B cell (primary cell): ENCODE measurements around the gene INF2.

Experiments
- EZH2 ChIP-seq: IDR thresholded peaks from 2 replicates; pipeline ENCODE4 v1.6.1; 2012; ENCODE audit warnings: borderline replicate concordance, low read depth, mild to moderate bottlenecking, moderate library complexity, low read length; ENCODE audit not compliant: insufficient read depth, poor library complexity, severe bottlenecking
- TF ChIP-seq, protein P1 (sequence below): fragments of 200-600 bp; IDR thresholded peaks from one replicate; pipeline ENCODE4 v1.8.0; 2022; ENCODE audit warnings: antibody characterized with exemption, mild to moderate bottlenecking

DNA sequence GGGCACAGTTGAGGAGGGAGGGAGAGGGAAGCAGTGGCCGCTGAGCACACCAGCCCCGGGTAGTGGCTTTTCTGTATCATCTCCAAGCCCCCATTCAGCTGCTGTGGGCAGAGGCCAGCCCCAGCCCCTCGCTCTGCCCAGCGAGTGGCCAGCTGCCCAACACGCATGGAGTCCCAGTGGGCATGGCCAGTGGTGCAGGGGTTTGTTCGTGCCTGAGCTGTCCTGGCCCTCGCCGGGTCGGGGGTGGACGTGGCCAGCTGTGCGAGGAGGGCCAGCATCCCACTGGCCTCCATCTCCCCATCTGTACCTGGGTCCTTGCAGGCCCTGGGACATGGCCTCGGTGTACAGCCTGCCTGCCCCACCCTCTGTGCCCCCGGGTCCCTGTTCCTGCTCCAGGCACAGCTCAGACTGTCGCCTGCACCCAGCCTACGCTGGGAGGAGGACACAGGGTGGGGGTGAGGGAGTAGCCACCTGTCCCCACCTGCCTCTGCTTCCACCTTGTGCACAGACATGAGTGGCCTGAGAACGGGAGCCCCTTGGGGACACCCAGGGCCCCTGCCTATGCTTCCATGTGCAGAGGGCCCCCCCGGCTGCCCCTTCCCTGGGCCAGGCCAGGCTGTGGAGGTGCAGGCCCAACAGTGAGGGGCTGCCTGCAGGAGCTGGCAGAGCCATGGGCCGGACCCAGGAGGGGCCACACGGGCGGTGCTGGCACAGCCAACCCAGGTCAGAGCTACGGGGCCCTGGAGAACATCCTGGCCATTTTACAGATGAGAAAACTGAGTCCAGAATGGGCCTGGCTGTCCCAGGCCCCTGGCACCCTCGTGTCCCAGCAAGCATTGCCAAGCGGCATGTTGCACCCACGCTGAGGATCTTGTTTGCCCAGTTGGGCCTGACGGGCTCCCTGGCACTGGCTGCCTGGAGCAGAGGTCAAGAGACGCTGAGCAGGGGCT is 4.3 kb downstream of the INF2 start:
- TF ChIP-seq, protein P1, sequence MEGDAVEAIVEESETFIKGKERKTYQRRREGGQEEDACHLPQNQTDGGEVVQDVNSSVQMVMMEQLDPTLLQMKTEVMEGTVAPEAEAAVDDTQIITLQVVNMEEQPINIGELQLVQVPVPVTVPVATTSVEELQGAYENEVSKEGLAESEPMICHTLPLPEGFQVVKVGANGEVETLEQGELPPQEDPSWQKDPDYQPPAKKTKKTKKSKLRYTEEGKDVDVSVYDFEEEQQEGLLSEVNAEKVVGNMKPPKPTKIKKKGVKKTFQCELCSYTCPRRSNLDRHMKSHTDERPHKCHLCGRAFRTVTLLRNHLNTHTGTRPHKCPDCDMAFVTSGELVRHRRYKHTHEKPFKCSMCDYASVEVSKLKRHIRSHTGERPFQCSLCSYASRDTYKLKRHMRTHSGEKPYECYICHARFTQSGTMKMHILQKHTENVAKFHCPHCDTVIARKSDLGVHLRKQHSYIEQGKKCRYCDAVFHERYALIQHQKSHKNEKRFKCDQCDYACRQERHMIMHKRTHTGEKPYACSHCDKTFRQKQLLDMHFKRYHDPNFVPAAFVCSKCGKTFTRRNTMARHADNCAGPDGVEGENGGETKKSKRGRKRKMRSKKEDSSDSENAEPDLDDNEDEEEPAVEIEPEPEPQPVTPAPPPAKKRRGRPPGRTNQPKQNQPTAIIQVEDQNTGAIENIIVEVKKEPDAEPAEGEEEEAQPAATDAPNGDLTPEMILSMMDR: no peak
- TF ChIP-seq EZH2: no peak
